Activated CD4-positive, alpha-beta T cell treated with anti-CD3 and anti-CD28 coated beads, Interleukin-10, Interleukin-2, amounts not matched to agents 100 ng/mL and 50 ng/mL, durations not matched to agents 16 hours and 8 hours (primary cell): ENCODE measurements around the gene CTSW.
A peak's percentile ranks its signal among the peaks of the same experiment; 100 is the strongest.
"Not testable (repeated sequence)": the region's sequence is repeated elsewhere in the genome, so short reads cannot be mapped to it uniquely, and the experiment has no call there.

Experiments
- DNase-seq: peaks from one replicate; pipeline ENCODE4 v3.0.0-alpha.2; 2020

CTSW gene, protein sequence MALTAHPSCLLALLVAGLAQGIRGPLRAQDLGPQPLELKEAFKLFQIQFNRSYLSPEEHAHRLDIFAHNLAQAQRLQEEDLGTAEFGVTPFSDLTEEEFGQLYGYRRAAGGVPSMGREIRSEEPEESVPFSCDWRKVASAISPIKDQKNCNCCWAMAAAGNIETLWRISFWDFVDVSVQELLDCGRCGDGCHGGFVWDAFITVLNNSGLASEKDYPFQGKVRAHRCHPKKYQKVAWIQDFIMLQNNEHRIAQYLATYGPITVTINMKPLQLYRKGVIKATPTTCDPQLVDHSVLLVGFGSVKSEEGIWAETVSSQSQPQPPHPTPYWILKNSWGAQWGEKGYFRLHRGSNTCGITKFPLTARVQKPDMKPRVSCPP

GRCh38 chr11:65879617-65880016, at the start of gene CTSW:
Gene CTSW (plus strand): TSS chr11:65879837. CDS start chr11:65879855, 18 bp downstream.
- DNase-seq = peak; percentile 48

DNA sequence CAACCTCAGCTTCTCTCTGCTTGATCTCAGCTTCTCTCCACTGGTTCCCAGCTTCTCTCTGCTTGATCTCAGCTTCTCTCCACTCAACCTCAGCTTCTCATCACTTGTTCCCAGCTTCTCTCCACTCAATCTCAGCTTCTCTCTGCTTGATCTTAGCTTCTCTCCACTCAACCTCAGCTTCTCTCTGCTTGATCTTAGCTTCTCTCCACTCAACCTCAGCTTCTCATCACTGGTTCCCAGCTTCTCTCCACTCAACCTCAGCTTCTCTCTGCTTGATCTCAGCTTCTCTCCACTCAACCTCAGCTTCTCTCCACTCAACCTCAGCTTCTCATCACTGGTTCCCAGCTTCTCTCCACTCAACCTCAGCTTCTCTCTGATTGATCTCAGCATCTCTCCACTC, 47.4 kb upstream of the CTSW start:
- DNase-seq = not testable (repeated sequence)

GRCh38 chr11:65833297-65834030, 46.2 kb upstream of the CTSW start, which contains the start of gene SNX32:
Gene SNX32 (plus strand): TSS chr11:65833963. CDS start chr11:65834066, 103 bp downstream.
- peak; percentile 96 for DNase-seq

- no peak for DNase-seq
Observed at GRCh38 chr11:65834202-65834601, 45.4 kb upstream of the CTSW start.

DNA sequence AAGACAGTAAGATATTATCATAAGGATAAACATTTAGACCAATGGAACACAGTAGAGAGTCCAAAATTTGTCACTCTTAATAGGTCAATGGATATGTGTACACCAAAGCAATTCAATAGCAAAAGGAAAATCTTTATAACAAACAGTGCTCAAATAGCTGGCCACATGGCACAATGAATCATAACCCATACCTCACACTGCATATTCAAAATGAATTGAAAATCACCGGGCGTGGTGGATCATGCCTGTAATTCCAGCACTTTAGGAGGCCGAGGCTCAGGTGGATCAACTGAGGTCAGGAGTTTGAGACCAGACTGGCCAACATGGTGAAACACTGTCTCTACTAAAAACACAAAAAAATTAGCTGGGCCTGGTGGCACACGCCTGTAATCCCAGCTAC, 37.5 kb upstream of the CTSW start:
- no peak for DNase-seq

- DNase-seq = no peak
Observed at GRCh38 chr11:65843811-65844210, 35.8 kb upstream of the CTSW start.

- no peak for DNase-seq
Observed at GRCh38 chr11:65844231-65844872, 35.3 kb upstream of the CTSW start.

GRCh38 chr11:65847746-65848145, 31.9 kb upstream of the CTSW start:
- DNase-seq = no peak

GRCh38 chr11:65848693-65849092, 30.9 kb upstream of the CTSW start:
- DNase-seq = not testable (repeated sequence)

DNA sequence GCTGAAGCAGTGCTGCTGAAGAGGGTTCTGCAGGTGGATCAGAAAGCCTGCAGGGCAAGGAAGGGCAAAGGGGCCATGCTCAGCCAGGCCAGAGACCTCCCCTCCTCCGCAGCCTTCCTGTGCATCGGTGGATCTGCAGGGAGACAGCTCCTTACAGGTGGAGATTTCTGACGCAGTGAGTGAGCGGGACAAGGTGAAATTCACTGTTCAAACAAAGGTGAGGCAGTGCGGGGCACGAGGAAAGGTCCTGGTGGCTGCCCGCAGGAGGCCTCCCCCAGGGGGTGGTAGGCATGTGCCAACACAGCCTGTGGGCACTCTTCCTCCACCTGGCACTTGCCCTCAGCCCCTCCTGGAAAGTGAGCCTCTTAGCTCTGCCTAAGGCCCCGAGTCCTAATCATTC, 30.3 kb upstream of the CTSW start:
- DNase-seq = no peak

GRCh38 chr11:65849771-65850216, 29.8 kb upstream of the CTSW start:
- no peak for DNase-seq

- no peak for DNase-seq
Observed at GRCh38 chr11:65850217-65851082, 29.2 kb upstream of the CTSW start.

GRCh38 chr11:65851083-65851579, 28.5 kb upstream of the CTSW start:
- DNase-seq = peak; percentile 59

DNA sequence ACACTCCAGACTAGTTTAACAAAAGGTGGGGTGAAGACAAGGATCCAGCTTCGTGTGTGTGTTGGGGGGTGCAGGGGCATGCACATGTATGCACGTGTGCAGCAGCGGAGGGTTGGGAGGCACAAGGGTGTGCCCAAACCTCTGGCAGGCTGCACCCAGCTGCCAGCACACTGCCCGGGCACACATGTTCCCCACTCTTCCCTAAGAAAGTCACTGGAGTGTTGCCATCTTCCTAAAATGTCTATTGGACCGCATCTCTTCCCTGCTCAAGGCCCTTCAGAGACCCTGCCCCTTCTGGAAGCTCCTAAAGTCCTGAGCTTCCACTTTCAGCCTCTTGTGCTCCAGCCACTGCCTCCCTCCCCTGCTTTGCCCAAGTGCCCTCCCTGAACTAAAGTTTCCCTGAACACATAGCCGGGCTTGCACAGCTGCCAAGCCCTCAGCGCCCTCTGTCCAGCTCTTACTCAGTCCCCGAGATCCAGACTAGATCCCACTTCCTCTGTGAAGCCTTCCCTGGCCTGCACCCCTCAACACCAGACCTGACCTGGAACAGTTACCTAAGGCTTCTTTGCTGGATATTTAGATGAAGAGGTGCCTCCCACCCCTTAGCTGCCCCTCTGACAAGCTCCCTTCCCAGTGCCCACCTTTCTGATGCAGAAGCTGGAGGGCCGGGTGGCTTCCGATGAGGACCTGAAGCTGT, 27.7 kb upstream of the CTSW start:
- DNase-seq = no peak

GRCh38 chr11:65852508-65853245, 27.0 kb upstream of the CTSW start:
- DNase-seq = no peak

- DNase-seq = no peak
Observed at GRCh38 chr11:65853246-65853979, 26.2 kb upstream of the CTSW start.

- no peak for DNase-seq
Observed at GRCh38 chr11:65854161-65854592, 25.5 kb upstream of the CTSW start.

DNA sequence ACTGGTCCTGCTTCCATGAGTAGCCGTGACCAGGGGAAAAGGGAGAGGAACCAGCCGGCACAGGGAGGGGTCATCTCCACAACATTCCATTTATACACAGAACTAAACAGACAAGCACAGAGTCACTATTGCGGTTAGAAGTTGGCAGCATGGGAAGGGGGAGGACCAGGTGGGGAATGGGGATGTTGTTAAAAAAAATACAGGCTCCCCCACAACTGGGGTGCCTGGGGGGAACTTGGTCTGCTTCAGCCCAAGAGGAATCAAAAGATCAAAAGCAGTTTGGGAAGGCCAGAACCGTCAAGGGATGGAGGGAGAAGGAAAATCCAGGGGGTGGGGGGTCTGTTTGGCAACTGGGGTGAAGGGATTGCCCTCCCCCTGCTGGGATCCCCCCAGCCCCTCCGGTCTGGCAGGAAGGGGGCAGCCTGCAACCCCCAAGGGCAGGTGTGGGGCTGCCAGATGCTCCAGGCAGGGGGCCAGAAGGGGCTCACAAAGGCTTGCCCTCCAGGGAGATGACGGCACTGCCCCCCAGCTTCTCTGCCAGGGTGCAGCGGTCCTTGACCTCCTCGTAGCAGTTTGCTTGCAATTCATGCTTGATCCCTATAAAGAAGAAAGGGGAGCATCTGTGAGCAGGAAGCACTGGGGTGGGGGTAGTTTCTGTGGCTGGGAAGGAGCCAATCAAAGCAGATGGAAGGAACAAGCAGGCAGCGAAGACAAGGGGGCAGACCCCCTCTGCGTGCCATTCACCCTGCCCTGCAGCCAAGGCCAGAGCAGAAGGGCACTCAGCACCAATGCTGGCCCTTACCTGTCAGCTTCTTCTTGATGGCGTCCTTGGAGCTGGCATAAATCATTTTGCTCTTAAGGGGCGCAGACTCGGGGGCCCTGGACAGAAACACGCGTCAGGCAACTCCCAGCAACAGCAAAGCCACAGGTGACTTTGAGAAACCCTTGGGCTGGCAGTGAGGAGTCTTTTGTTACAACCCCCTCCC, 24.5 kb upstream of the CTSW start:
- DNase-seq = no peak

GRCh38 chr11:65855927-65856363, 23.7 kb upstream of the CTSW start:
- no peak for DNase-seq
